Measurements from ENCODE around the gene ADAMTSL1. TPM values are rescaled to one million over a fixed set of nuclear protein-coding genes. Genes with fewer than 3 reads are reported as not detected.

Gene ADAMTSL1
- total and polyA plus RNA-seq, 2 of the 8 experiments (the other 6 are each of a cell fraction or from before 2014, with no cell fraction given) = 0.84 to 1.1 TPM

GRCh38 chr9:18826248-18826647 is 352.3 kb downstream of the ADAMTSL1 start:
- Histone ChIP-seq H3K56ac (replicated peaks; ENCODE audit: insufficient read length, low read depth, low read length) (no peak overlapping the region), H3K23me2 (ENCODE audit: low read depth, low read length) (no peaks in the 10 kb centered on the region), H2BK5ac (ENCODE audit: low read depth, low read length) (no peak overlapping the region), H3K27me3 (replicated peaks in 1 of 4; ENCODE audit: control insufficient read depth in 3 of 4, extremely low read depth in 1 of 4, insufficient read depth in 3 of 4, low read length in 3 of 4) (no peaks in the 10 kb centered on the region), H3K9me3 (ENCODE audit: insufficient read depth in 2 of 2, low read depth in 1 of 2, low read length in 1 of 2) (no peaks in the 10 kb centered on the region), H2BK15ac (ENCODE audit: low read length) (no peak overlapping the region), H4K5ac (ENCODE audit: insufficient read length, low read depth, low read length) (no peak overlapping the region), H2BK120ac (replicated peaks; ENCODE audit: low read depth, low read length) (no peak overlapping the region), H3K23ac (ENCODE audit: insufficient read length) (no peak overlapping the region), H3K36me3 (ENCODE audit: control insufficient read depth in 2 of 4, insufficient read depth in 4 of 4, low read length in 3 of 4) (no peaks in the 10 kb centered on the region), H4K8ac (ENCODE audit: extremely low read depth, insufficient read depth, low read length) (no peak overlapping the region), H3K27ac (ENCODE audit: low read depth, low read length) (no peak overlapping the region), H4K91ac (replicated peaks; ENCODE audit: insufficient read length, low read length) (no peak overlapping the region), H3K14ac (ENCODE audit: insufficient read length) (no peak overlapping the region), H3K4me3 (ENCODE audit: extremely low read depth in 1 of 4, insufficient read depth in 2 of 4, low read depth in 3 of 4, low read length in 4 of 4) (no peak overlapping the region), H2BK12ac (ENCODE audit: low read depth, low read length) (no peak overlapping the region), H4K20me1 (replicated peaks in 1 of 2; ENCODE audit: control insufficient read depth in 1 of 2, insufficient read depth in 2 of 2, low read length in 2 of 2) (no peaks in the 10 kb centered on the region), H3K79me2 (ENCODE audit: control insufficient read depth in 1 of 2, insufficient read depth in 2 of 2, low read length in 2 of 2) (no peaks in the 10 kb centered on the region), H3K79me1 (ENCODE audit: low read depth, low read length) (no peaks in the 10 kb centered on the region), H3K4me2 (ENCODE audit: insufficient read depth in 1 of 2, low read depth in 2 of 2, low read length in 2 of 2) (no peak overlapping the region), H3K4me1 (replicated peaks in 1 of 4; ENCODE audit: control insufficient read depth in 3 of 4, insufficient read depth in 4 of 4, low read length in 3 of 4) (peaks cover 0 to 6% (median 2%) of the 10 kb centered on the region in 4 experiments; a peak in 3 of 7 replicates), H2AFZ (ENCODE audit: low read length) (no peak overlapping the region), H3K18ac (ENCODE audit: extremely low read depth, low read length) (no peak overlapping the region), H2AK5ac (ENCODE audit: low read depth, low read length) (no peak overlapping the region), H3K9ac (replicated peaks in 1 of 4; ENCODE audit: extremely low read depth in 1 of 4, low read depth in 3 of 4, low read length in 3 of 4) (no peak overlapping the region), H3K4ac (replicated peaks; ENCODE audit: insufficient read length, low read depth, low read length) (no peak overlapping the region), H2BK20ac (ENCODE audit: low read length) (no peak overlapping the region)
- DNase-seq (ENCODE audit: low read depth in 1 of 2, low spot score in 2 of 2) (no peak), FAIRE-seq (no peak)
- ChIA-PET POLR2A (ENCODE audit: partially characterized antibody) (no interaction called here), CTCF (ENCODE audit: partially characterized antibody) (interaction anchor here (0.5 to 2.8 kb wide), 7 partner anchors 32 to 613 kb away, joined by 3 to 8 read pairs (median 3); no protein-coding TSS in a partner anchor)
- 89% methylated on average over 6 of the region's 6 CpGs; no CpG with 5 or more reads in 1 of the 2 experiments for WGBS, 2 experiments (ENCODE audit: extremely low coverage in 1 of 2, insufficient coverage in 1 of 2, insufficient read length in 1 of 2, insufficient replicate concordance in 2 of 2, low coverage in 1 of 2, low lambda C conversion rate in 2 of 2, missing lambda C conversion rate in 1 of 2)
- TF ChIP-seq BRCA1 (IDR thresholded peaks at IDR 0.05; ENCODE audit: low read depth, low read length) (no peak), TAF7 (optimal IDR thresholded peaks at IDR 0.05; ENCODE audit: borderline replicate concordance, low read depth, low read length) (no peak), SUZ12 (IDR thresholded peaks at IDR 0.05; ENCODE audit: low read length) (no peak), MAX (IDR thresholded peaks at IDR 0.05) (no peak), MAFK (IDR thresholded peaks at IDR 0.05; ENCODE audit: low read depth, low read length) (no peak), ZNF274 (IDR thresholded peaks at IDR 0.05; ENCODE audit: borderline replicate concordance, extremely low read depth, low read length) (no peak), ATF2 (IDR thresholded peaks at IDR 0.05; ENCODE audit: low read length) (no peak), SIN3A (conservative IDR thresholded peaks at IDR 0.05 in 1 of 2, IDR thresholded peaks at IDR 0.05 in 1 of 2; ENCODE audit: low read depth in 1 of 2, low read length in 2 of 2) (no peak), EZH2 (IDR thresholded peaks at IDR 0.05; ENCODE audit: low read depth, low read length, severe bottlenecking) (no peak), USF2 (IDR thresholded peaks at IDR 0.05; ENCODE audit: low read length) (no peak)

Data from H1 (cell line).